Dedifferentiated amniotic fluid mesenchymal stem cell (primary cell): ENCODE measurements around the gene MYO18B.

ENCODE experiments used
- DNase-seq: peaks from one replicate; pipeline ENCODE4 v3.0.0-alpha.2; 2016; ENCODE audit errors: extremely low spot score

MYO18B gene

DNA sequence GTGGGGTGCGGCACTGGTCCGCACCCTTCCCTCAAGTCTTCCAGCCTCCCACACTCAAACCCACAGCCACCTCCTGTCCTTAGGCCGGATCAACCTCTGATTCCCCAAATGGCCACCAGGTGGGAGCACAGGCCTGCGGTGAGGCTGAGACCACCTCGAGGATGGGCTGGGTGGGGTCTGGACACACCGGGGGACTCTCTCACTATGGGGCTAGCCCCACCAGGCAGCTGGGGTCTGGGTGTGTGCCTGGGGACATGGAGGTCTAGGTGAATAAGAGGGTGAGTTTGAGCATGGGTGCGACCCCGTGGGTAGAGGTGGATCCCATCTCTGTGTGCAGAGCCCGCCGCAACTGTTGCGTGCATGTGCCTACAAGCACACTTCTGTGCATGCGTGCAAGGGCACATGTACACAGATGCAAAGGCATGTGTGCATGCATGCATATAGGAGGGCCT lies 32.6 kb downstream of the MYO18B start:
- DNase-seq, result no peak

DNA sequence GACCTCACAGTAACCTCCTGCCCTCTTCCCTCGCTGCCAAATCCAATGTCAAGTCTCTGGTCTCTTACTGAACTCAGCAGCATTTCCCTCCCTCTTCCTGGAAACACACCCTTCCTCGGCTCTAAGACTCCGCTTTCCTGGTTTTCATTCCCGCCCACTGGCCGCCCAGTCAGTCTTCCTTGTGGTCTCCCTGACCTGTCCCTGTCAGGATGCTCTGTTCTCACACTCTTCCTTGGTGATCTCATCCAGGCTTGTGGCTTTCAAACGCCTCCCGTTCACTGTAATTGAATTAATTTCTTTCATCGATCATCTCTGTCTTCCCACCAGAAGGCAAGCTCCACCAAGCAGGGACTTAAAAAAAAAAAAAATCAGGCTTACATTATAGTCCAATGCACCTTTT lies 33.5 kb downstream of the MYO18B start:
- DNase-seq, result no peak

DNA sequence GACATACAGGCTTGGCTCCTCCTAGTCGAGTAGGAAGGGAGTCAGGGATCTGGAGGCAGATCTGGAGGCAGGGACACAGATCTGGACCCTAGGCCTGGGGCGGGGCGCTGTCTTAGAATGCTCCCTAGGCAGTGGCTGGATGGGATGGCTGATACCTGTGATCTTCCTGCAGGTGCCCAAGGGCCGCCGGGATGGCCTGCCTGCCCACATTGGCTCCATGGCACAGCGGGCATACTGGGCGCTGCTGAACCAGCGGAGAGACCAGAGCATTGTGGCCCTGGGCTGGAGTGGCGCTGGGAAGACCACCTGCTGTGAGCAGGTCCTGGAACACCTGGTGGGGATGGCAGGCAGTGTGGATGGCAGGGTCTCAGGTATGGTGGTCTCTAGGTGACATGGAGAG lies 35.4 kb downstream of the MYO18B start:
- no peak for DNase-seq

DNA sequence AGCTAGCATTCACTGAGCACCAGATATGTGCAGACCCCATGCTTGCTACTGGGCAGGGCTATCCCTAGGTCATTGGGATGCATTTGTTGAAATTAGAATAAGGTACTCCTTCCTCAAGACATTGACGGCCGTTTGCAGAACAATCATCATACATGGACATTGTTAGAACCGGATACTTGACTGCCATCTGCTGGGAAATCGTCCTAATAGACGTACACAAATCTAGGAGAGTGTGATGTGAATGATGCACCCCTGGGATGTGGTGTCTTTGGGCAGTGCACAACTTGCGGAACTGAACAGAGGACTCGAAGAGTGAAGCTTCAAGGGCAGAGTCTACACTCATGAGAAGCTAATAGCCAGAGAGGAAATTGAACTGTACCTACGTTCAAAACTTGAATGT lies 35.9 kb downstream of the MYO18B start:
- DNase-seq, result peak; percentile 49

DNA sequence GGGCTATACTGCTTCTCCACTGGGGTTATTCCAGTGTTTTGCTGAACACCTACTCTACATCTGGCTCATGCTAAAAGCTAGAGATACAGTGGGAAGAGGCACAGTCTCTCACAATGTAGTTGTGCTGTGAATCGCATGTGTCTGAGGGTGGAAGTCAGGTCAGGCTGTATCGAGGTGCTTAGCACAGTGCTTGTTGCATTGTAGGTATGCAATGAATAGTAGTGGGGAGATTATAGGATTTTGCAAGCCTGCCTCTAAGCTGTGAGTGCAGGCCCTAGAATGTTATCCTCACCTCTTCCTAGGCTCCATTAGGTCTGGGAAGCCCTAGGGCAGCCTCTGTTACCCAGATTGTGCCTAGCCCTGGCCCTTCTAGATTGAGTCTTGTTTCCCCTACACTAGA lies 37.4 kb downstream of the MYO18B start:
- DNase-seq, result no peak

DNA sequence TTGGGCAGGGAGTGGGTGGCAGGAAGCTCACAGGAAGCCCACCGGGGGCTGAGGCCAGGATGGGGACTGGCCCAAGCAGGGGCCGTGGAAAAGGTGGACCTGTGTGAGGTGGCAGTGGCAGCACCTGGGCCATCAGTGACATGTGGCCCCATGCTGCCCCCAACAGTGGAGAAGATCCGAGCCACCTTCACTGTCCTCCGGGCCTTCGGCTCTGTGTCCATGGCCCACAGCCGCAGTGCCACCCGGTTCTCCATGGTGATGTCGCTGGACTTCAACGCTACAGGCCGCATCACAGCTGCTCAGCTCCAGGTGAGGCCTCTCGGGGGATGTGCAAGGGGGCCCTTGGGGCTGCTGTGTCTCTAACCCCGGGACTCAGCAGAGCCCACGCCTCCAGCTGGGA lies 37.9 kb downstream of the MYO18B start:
- DNase-seq, result no peak

DNA sequence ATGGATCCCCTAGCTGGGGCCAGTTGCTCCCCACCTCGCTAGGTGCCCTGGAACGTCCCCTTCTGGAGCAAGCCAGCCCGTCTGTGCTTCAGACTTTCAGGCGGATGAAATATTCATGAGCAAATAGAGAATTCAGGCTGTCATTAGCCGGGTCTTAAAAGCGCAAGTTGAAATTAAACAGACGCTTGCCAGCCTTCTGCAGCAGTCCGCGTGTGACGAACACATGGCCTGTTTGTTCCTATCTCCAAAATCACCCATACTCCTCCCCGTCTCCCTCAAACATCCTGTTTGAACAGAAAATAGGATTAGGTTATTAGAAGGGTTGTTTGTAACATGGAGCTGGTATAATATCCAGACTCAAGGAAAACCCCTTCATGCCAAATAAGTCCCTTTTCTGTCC lies 38.7 kb downstream of the MYO18B start:
- DNase-seq, result no peak

DNA sequence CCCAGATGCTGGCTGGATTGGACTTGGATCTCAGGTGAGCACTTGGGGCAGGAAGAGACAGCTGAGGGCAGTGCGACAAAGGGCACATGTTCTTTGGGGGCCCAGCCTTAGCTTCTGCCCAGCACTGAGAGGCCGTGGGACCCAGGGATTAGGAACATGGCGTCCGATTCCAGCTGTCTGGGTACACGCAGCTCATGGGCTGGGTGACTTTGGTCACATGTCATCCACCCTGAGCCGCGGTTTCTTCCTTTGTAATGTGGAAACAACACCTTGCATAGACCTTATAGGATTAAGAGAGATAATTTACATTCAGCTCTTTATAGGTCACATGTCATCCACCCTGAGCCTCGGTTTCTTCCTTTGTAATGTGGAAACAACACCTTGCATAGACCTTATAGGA lies 39.8 kb downstream of the MYO18B start:
- DNase-seq, result no peak

DNA sequence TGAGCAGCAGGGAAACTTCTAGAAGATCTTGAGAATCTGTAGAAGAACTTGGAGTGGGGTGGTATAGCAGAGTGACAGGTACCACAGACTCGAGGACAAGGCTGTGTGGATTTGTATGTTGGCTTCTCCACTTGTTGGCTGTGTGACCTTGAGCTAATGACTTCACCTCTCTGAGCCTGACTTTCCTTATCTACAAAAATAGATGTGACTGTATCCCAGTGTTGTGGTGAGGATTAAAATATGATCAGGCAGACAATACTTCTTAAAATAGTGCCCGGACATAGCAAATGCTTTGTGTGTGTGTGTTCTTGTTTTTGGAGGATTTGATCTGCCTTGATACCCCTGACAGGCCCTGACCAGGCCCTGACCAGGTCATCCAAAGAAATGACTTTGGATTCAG lies 40.8 kb downstream of the MYO18B start:
- no peak for DNase-seq

DNA sequence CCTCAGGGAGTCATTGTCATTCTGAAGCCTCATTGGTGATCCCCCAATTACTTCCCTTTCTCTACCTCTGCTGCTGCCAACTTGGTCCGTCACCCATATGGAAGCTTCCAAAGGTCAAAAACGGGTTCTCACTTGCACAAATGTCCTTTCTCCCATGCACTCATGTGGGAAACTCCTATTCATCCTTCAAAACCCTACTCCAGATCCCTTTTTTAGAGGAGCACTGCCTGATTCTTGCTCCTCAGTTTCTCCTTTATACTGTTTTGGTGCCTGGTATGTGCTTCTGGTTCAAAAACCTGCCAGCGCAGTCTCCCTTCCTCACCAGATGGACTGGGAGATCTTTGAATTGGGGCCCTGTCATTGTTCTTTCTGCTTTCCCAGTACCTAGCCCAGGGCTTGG lies 41.9 kb downstream of the MYO18B start:
- DNase-seq, result no peak

DNA sequence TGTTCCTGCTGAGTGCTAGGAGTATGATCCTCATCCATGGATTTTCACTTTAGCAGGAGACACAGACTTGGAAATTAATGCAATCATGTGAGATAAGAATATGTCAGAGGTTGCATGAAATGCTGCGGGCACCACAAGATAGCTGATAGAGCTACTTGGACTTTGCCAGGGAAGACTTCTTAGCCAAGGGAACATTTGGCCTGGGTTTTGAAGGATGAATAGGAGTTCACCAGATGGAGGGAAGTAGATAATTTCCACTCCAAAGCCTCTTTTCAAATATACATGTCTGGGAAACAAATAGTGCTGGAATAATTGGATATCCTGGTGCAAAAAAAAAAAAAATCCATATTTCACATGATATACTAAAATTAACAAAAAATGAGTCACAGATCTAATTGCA lies 44.2 kb downstream of the MYO18B start:
- DNase-seq, result no peak

DNA sequence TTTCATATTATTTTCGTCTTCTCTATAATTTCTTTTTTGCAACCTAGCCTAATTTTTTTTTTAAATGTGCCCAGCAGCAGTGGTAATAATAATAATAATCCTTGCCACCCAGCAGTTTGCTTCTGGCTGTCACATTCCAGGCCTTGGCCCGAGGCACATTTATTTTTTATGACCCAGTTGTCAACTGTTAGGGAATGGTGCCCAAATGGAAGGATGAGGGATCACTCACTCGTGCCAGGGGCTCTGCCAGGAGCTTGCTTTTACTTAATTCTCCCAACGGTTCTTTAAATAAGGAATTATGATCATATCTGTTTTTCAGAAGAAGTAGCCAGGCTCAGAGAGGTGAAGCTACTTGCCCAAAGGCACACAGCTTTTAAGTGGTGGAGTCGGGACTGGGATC lies 49.6 kb downstream of the MYO18B start:
- DNase-seq, result no peak

DNA sequence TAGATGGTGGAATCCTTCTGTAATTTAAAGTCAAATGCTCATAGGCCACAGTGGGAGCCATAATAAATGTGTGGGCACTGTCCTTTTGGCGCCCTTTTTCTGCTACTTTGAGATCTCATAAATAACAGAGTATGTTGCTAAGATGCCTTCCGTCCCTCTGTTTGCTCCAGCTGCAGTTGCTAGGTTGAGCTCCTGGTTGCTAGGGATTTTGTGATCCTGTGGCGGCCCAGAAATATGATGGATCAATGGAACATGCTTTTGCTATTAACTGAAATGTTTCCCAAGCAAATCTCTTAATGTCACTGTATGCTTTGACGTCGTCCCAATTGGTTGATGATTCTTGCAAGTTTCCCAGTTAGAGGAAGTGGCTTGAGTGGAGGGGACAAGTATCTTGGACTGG lies 53.5 kb downstream of the MYO18B start:
- DNase-seq, result no peak

DNA sequence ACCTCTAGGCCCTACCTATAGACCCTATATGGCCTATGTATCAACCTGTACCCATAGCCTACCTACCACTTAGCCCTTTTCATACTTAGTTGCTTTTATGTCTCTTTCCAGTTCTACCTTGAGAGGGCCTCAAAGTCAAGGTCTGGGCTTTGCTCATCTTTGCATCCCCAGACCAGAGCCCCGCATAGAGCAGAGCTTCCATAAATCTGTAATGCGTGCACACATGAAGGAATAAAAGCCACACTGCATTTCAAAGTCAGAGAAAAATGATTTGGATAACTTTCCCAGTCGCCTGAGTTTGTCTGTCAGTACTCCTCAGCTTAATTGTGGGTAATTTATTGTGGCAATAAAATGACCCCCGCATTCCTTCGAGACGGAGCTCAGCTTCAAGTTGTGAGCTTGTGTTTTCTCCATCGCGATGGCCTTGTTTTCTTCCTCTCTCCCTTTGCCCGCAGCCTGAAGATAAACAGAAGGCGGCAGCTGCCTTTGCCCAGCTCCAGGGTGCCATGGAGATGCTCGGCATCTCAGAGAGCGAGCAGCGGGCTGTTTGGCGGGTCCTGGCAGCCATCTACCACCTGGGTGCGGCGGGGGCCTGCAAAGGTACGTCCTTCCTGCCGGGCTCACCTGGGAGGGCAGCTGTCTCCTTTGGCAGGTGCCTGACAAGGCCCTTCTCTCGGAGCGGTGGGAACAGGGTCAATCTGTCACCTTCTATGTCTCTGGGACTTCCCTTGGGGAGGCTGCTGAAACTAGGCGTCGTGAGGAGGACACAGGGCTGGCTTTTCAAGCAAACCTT lies 55.7 kb downstream of the MYO18B start:
- DNase-seq, result no peak

DNA sequence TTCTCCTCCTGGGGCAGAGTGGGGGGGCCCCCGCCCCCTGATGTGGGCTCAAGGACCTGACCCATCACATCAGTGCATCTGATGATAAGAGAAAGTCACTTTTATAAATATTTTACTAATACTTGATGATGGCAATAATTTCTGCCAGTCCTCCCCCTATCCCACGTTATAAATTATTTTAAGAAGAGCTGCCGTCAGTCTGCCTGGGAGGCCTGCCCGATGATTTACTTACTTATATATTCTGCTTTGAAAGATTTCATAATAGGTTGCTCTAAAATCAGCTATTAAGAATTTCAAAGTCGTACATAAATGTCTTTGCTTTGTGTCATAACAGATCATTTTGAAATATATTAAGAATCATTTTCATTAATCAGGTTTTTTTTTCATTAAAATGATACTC lies 58.8 kb downstream of the MYO18B start:
- DNase-seq, result no peak

DNA sequence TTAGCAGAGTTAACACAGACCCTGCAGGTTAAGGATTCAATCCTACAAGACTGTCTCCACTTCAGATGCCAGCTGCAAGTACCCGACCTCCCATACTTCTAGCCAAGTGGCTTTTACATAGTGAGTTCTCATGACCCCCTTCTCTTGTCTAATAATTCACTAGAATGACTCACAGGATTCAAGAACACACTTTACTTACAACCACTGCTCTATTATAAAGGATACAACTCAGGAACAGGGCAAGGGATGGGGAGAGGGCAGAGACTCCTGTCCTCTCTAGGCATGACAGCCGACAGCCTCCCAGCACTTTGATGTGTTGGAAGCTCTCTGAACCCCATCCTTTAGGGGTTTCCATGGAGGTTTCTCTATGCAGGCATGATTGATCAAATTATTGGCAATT lies 60.0 kb downstream of the MYO18B start:
- DNase-seq, result no peak

DNA sequence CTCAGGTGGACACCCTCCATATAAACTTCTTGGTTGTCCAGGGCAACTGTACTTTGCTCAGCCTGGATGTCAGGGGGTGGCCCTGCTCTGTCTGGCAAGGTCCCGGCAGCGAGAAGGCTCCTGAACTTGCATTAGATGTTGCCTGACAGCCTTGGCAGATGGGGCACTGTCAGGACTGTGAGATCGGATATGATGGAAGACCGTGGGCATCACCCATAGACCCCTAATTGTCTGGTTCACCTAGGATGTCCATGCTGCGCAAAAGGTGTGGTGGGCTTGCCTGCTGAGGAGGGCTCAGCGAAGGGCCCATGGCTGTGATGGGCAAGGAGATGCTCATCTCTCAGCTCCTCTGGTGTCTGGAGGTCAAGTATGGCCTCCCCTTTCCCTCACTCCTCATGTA lies 62.7 kb downstream of the MYO18B start:
- DNase-seq, result no peak

DNA sequence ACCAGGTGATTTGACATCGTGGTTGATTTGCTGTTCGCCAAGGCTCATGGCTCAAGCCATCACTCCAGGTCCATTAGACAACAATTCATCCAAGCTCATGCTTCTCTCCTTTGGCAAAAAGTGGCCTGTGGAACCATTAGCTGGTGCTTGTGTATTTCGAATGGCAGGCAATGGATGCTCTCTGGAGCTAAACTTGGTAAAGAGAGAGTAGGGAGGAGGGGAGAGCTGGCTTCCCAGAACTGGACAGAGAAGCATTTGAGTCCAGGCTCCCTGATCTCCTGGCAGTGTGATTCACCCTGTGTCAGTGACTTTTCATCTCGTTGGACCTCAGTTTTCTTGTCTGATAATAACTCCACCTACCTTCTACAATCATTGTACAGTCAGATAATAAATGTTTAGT lies 64.6 kb downstream of the MYO18B start:
- DNase-seq, result no peak

DNA sequence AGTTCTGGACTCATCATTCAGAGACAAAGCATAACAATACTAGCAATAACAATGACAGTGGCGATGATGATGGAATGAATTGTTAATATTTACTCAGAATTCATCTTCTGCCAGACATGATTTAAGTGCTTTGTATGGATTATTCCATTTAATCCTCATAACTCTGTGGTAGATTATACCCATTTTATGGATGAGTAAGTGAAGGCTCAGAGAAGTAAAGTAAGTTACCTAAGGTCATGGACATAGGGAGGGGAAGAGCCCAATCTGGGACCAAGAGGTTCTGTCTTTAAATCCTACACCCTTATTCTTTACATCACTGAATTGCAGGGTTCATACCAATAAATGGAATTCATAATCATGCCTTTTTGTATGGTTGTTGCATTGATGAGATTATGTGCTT lies 72.7 kb downstream of the MYO18B start:
- DNase-seq, result no peak

DNA sequence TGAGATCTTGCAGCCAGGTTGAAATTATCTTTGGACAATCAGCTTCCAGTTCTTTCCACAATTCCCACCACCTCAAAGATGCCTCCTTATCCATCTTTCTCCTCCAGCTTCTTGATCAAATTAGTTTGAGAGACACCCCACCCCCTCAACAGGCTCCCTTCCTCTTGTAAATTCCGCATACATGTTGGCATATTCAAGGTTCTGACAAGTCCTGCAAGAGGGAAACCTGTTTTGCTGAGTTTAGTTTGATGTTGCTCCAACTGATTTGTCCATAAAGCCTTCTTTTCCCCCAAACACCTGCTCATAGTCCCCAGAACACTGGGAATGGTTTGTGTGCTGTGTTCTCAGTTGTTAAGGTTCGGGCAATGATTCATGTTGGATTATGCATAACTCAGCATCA lies 73.6 kb downstream of the MYO18B start:
- DNase-seq, result no peak

DNA sequence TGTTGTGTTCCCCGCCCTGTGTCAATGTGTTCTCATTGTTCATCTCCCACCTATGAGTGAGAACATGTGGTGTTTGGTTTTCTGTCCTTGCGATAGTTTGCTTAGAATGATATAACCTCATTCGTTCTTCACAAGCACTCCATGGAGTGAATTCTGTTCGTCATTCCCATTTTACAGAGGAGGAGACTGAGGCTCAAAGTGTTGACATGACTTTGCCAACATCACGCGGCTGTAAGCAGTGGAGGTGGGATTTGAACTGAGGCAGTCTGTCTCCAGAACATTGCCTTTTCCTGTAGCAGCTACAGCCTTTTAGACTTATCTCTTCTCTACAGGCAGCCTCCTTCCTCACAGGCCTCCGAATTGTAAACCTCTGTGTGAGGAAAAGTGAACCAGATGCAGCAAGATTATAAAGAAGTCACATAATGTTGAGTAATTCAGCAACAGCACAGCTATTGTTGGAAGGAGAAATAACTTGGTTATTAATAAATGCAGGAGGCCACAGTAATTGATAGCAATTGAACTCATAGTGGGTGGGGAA lies 74.6 kb downstream of the MYO18B start:
- DNase-seq, result no peak

DNA sequence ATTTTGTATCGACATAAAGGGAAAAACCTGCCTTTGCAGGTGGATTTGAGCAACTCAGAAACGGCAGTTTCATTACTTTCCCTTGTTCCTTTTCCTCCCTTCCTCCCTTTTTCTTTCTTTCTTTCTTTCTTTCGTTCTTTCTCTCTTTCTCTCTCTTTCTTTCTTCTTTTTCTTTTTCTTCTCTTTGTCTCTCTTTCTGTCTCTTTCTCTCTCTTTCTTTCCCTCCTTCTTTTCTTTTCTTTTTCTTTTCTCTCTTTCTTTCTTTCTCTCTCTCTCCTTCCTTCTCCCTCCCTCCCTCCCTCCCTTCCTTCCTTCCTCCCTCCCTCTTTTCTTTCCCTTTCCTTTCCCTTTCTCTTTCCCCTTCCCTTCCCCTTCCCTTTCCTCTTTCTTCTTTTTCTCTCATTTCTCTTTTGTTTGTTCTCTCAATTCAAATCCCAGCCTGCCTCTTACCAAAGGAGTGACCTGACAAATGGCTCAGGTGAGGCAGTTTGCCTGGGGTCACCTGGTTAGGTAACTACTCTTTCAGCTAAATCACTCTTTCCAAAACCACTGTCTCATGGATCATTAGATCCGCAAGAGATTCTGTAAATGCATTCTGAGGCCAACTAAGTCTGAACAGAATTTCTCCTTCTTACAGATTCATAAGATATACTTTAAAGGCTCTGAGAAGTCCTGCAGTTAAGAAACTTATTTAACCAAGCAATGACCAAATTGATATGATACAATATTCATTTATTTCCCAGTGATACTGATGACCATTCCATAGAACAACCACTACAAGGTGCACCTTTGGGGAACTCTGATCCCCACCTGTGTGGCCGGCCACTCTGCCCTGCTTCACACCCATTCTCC lies 75.3 kb downstream of the MYO18B start:
- no peak for DNase-seq

DNA sequence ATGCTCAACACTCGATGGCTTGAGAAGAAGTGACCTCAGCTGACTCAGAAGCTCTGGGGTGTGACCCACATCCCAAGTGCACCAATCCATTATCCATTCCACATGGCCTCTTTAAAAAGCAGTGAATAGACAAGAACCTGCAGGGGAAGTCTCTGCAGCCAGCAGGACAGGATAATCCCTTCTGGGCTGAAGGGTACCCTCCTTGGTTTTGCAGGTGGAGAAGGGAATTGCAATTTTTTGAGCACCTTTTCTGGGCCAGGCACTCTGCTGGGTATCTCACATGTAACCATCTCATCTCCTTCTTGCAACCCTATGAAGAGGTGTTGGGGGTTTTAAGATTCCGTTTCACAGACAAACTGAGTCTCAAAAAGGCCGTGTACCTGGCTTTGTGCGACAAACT lies 76.6 kb downstream of the MYO18B start:
- DNase-seq, result no peak
